DND-41 (cell line): Measurements from ENCODE around the gene STAT4.

Source experiments
- ATAC-seq: fragments of 200-7000 bp; cut with Tn5 transposase; 3 replicates; pipeline ENCODE4 v1.9.1; 2021; ENCODE audit warnings: low read depth; ENCODE audit not compliant: insufficient read depth
- DNase-seq: peaks from one replicate; pipeline ENCODE4 v3.0.0-alpha.2; 2020
- H2AFZ ChIP-seq: 2 replicates; pipeline ENCODE4 v1.6.0; 2012; ENCODE audit warnings: low read depth, low read length
- H3K27ac ChIP-seq: 2 replicates; pipeline ENCODE4 v1.5.1; 2012; ENCODE audit warnings: low read length, inconsistent platforms
- H3K27me3 ChIP-seq: fragments of 200-600 bp; sonication (generic); 2 replicates; pipeline ENCODE4 v1.6.0; 2012; ENCODE audit warnings: low read length, mild to moderate bottlenecking, inconsistent platforms; ENCODE audit not compliant: insufficient read depth, poor library complexity
- H3K36me3 ChIP-seq: 2 replicates; pipeline ENCODE4 v1.5.1; 2012; ENCODE audit warnings: low read length, inconsistent platforms; ENCODE audit not compliant: insufficient read depth
- H3K4me1 ChIP-seq: 2 replicates; pipeline ENCODE4 v1.5.1; 2012; ENCODE audit warnings: mild to moderate bottlenecking, low read length; ENCODE audit not compliant: insufficient read depth
- H3K4me2 ChIP-seq: 2 replicates; pipeline ENCODE4 v1.6.0; 2012; ENCODE audit warnings: mild to moderate bottlenecking, moderate library complexity, low read length, inconsistent platforms; ENCODE audit not compliant: insufficient read depth
- H3K4me3 ChIP-seq, 2 experiments: fragments of 200-600 bp in 1 of 2; shearing (Covaris generic) in 1 of 2; 2 replicates each; pipeline ENCODE4 v1.5.1; 2012 to 2016; ENCODE audit warnings: inconsistent platforms in 2 of 2, low read length in 2 of 2, mild to moderate bottlenecking in 2 of 2, low read depth in 1 of 2, moderate library complexity in 1 of 2
- H3K79me2 ChIP-seq: 2 replicates; pipeline ENCODE4 v1.6.0; 2012; ENCODE audit warnings: low read length, inconsistent platforms; ENCODE audit not compliant: insufficient read depth
- H3K9ac ChIP-seq: 2 replicates; pipeline ENCODE4 v1.6.0; 2012; ENCODE audit warnings: low read depth, mild to moderate bottlenecking, inconsistent platforms, low read length, moderate library complexity
- H3K9me3 ChIP-seq: 2 replicates; pipeline ENCODE4 v1.5.1; 2012; ENCODE audit warnings: low read length, moderate library complexity, mild to moderate bottlenecking, inconsistent platforms; ENCODE audit not compliant: insufficient read depth, severe bottlenecking
- H4K20me1 ChIP-seq: 2 replicates; pipeline ENCODE4 v1.6.0; 2012; ENCODE audit warnings: low read length; ENCODE audit not compliant: insufficient read depth
- EZH2 ChIP-seq: IDR thresholded peaks from 3 replicates; pipeline ENCODE4 v1.6.1; 2012; ENCODE audit warnings: borderline replicate concordance, low read depth, mild to moderate bottlenecking, moderate library complexity, low read length, inconsistent platforms; ENCODE audit not compliant: severe bottlenecking
- TF ChIP-seq, protein P1 (sequence below): IDR thresholded peaks from 2 replicates; pipeline ENCODE4 v1.5.1; 2012; ENCODE audit warnings: borderline replicate concordance, low read length, moderate library complexity, mild to moderate bottlenecking; ENCODE audit not compliant: poor library complexity, severe bottlenecking; ENCODE audit errors: extremely low read depth

Gene STAT4

DNA sequence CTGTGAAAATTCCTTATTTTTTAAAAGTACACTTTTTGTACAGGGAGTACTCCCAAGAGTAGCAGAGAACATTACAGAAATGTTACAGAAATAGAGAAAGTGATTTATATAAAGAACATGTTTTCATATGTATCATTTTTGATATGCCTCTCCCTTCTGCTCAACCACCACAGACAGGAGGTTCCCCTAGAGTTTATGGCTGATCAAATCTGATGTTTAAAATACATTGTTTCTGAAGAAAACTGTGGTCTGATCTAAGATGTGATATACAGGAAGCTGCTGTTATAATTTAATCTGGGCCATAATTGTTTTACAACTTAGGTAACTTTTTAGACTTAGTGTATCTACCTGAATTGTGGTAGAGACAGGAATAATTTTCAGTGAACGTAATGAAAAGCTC is 37.0 kb downstream of the STAT4 start:
- Histone ChIP-seq H3K79me2 (no peaks in the 10 kb centered on the region), H2AFZ (no peak overlapping the region), H3K36me3 (no peaks in the 10 kb centered on the region), H3K4me3 (no peak overlapping the region), H3K9ac (no peak overlapping the region), H4K20me1 (no peaks in the 10 kb centered on the region), H3K27me3 (no peaks in the 10 kb centered on the region), H3K4me1 (no peaks in the 10 kb centered on the region), H3K9me3 (no peaks in the 10 kb centered on the region), H3K27ac (no peak overlapping the region), H3K4me2 (no peak overlapping the region)
- ATAC-seq (no peak), DNase-seq (no peak)
- no peak for TF ChIP-seq EZH2
- TF ChIP-seq, protein P1, sequence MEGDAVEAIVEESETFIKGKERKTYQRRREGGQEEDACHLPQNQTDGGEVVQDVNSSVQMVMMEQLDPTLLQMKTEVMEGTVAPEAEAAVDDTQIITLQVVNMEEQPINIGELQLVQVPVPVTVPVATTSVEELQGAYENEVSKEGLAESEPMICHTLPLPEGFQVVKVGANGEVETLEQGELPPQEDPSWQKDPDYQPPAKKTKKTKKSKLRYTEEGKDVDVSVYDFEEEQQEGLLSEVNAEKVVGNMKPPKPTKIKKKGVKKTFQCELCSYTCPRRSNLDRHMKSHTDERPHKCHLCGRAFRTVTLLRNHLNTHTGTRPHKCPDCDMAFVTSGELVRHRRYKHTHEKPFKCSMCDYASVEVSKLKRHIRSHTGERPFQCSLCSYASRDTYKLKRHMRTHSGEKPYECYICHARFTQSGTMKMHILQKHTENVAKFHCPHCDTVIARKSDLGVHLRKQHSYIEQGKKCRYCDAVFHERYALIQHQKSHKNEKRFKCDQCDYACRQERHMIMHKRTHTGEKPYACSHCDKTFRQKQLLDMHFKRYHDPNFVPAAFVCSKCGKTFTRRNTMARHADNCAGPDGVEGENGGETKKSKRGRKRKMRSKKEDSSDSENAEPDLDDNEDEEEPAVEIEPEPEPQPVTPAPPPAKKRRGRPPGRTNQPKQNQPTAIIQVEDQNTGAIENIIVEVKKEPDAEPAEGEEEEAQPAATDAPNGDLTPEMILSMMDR, result no peak

DNA sequence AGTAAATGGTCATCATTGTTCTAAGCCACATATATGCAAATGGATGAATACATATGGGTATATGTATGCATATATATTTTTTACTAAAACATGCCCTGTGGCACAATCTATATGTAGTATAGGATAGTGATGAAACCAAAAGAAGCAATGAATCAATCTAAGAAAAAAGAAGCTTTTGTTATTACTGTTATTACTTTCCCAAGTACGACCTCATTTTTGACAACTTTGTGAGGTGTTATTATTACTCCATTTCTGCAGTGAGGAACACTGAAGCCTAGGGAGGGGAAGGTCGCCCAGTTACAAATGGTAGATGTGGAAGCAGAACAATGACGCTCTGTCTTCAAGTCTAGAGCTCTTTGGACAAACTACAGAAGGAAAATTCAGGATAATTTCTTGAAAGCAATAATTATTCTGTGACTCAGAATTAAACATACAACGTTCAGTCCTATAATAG is 38.3 kb downstream of the STAT4 start:
- no peak overlapping the region for H2AFZ ChIP-seq
- no peaks in the 10 kb centered on the region for H3K36me3 ChIP-seq
- no peak overlapping the region for H3K4me3 ChIP-seq
- DNase-seq (no peak), ATAC-seq (no peak)
- H3K4me2 ChIP-seq, result no peak overlapping the region
- TF ChIP-seq, protein P1, result no peak
- TF ChIP-seq EZH2, result no peak
- no peak overlapping the region for H3K27ac ChIP-seq
- H3K9me3 ChIP-seq, result no peaks in the 10 kb centered on the region
- H3K79me2 ChIP-seq, result no peaks in the 10 kb centered on the region
- H4K20me1 ChIP-seq, result no peaks in the 10 kb centered on the region
- H3K9ac ChIP-seq, result no peak overlapping the region
- no peaks in the 10 kb centered on the region for H3K4me1 ChIP-seq
- no peaks in the 10 kb centered on the region for H3K27me3 ChIP-seq

DNA sequence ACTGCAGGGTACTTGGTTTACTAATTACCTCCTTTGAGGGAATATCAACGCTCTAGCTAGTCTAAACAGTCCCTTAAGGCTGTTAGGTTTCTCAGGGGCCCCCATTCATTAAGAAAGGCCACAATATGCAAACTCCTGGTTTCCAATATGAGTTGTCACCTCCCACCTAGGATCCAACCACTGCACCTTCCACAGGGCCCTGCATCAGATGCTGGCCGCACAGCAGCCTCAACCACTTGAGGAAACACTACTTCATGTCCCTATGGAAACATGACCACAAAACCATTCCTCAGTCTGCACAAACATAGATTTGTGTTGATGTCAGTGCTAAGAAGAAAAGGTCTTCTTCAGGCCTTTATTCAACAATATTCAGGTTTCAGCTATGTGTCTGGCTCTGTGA is 40.9 kb downstream of the STAT4 start:
- no peak overlapping the region for H3K4me3 ChIP-seq
- no peak overlapping the region for H3K9ac ChIP-seq
- H3K4me1 ChIP-seq, result no peaks in the 10 kb centered on the region
- no peak overlapping the region for H2AFZ ChIP-seq
- no peaks in the 10 kb centered on the region for H3K79me2 ChIP-seq
- DNase-seq, result no peak
- no peak for ATAC-seq
- TF ChIP-seq, protein P1, result no peak
- no peak for TF ChIP-seq EZH2
- H3K36me3 ChIP-seq, result no peaks in the 10 kb centered on the region
- H4K20me1 ChIP-seq, result no peaks in the 10 kb centered on the region
- no peak overlapping the region for H3K4me2 ChIP-seq
- H3K9me3 ChIP-seq, result no peaks in the 10 kb centered on the region
- no peak overlapping the region for H3K27ac ChIP-seq
- H3K27me3 ChIP-seq, result no peaks in the 10 kb centered on the region

DNA sequence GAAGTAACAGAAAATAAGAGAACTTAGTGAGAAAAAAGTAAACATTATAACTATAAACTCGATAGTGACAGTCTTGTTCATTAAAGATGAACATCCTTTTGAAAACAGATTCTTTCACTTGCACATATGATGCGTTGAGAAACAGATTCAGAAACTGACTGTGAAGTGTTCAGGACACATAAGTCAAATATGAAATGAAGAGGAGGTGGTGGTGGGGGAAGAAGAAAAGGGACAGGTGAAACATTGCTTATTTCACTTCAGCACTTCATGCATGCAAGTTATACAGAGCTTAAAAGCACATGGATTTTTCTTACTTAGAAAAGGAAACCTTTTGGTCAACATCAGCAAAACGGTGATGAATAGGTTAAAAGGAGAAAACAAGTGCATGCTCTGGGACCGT is 42.5 kb downstream of the STAT4 start:
- Histone ChIP-seq H3K4me3 (no peak overlapping the region), H3K9me3 (no peaks in the 10 kb centered on the region), H3K4me2 (no peak overlapping the region), H3K79me2 (no peaks in the 10 kb centered on the region), H4K20me1 (no peaks in the 10 kb centered on the region), H3K27ac (no peak overlapping the region), H3K36me3 (no peaks in the 10 kb centered on the region), H3K27me3 (no peaks in the 10 kb centered on the region), H3K4me1 (no peaks in the 10 kb centered on the region), H2AFZ (no peak overlapping the region), H3K9ac (no peak overlapping the region)
- DNase-seq (no peak), ATAC-seq (no peak)
- TF ChIP-seq EZH2, result no peak
- TF ChIP-seq, protein P1, result no peak
